Measurements from ENCODE around the gene HEYL. TPM values are rescaled to one million over a fixed set of nuclear protein-coding genes. Genes with fewer than 3 reads are reported as not detected.

The HEYL gene
- total RNA-seq, 1 donor from 2014 or later: 1.3 TPM

- H3K9me3 Mint-ChIP-seq (ENCODE audit: unreplicated experiment): no peaks in the 10 kb centered on the region
- DNase-seq (ENCODE audit: low spot score): no peak
- H3K4me3 Mint-ChIP-seq (ENCODE audit: unreplicated experiment): no peak overlapping the region
- no peaks in the 10 kb centered on the region for H3K36me3 Mint-ChIP-seq (ENCODE audit: low read depth, unreplicated experiment)
- H3K4me1 Mint-ChIP-seq (ENCODE audit: unreplicated experiment): peaks cover 5% of the 10 kb centered on the region
- H3K27ac Mint-ChIP-seq (ENCODE audit: unreplicated experiment): no peak overlapping the region
- peaks cover 9% of the 10 kb centered on the region for H3K27me3 Mint-ChIP-seq (ENCODE audit: unreplicated experiment)
- no peak for TF ChIP-seq CTCF (IDR thresholded peaks at IDR 0.05; ENCODE audit: unreplicated experiment)
Observed at GRCh38 chr1:39645411-39646043, 6.1 kb upstream of the HEYL start.

- H3K36me3 Mint-ChIP-seq (ENCODE audit: low read depth, unreplicated experiment): no peaks in the 10 kb centered on the region
- H3K27ac Mint-ChIP-seq (ENCODE audit: unreplicated experiment): no peak overlapping the region
- DNase-seq (ENCODE audit: low spot score): no peak
- H3K27me3 Mint-ChIP-seq (ENCODE audit: unreplicated experiment): peaks cover 11% of the 10 kb centered on the region
- no peaks in the 10 kb centered on the region for H3K9me3 Mint-ChIP-seq (ENCODE audit: unreplicated experiment)
- TF ChIP-seq CTCF (IDR thresholded peaks at IDR 0.05; ENCODE audit: unreplicated experiment): no peak
- peaks cover 5% of the 10 kb centered on the region for H3K4me1 Mint-ChIP-seq (ENCODE audit: unreplicated experiment)
- H3K4me3 Mint-ChIP-seq (ENCODE audit: unreplicated experiment): no peak overlapping the region
Observed at GRCh38 chr1:39643705-39644104, 4.3 kb upstream of the HEYL start.

- Mint-ChIP-seq H3K4me1 (ENCODE audit: unreplicated experiment) (peaks cover 5% of the 10 kb centered on the region), H3K9me3 (ENCODE audit: unreplicated experiment) (no peaks in the 10 kb centered on the region), H3K27me3 (ENCODE audit: unreplicated experiment) (peaks cover 11% of the 10 kb centered on the region), H3K4me3 (ENCODE audit: unreplicated experiment) (no peak overlapping the region), H3K36me3 (ENCODE audit: low read depth, unreplicated experiment) (no peaks in the 10 kb centered on the region), H3K27ac (ENCODE audit: unreplicated experiment) (no peak overlapping the region)
- no peak for TF ChIP-seq CTCF (IDR thresholded peaks at IDR 0.05; ENCODE audit: unreplicated experiment)
- no peak for DNase-seq (ENCODE audit: low spot score)
Observed at GRCh38 chr1:39642796-39643195, 3.4 kb upstream of the HEYL start.

GRCh38 chr1:39640861-39641260 is 1.4 kb upstream of the HEYL start:
- Mint-ChIP-seq H3K4me3 (ENCODE audit: unreplicated experiment) (no peak overlapping the region), H3K9me3 (ENCODE audit: unreplicated experiment) (no peaks in the 10 kb centered on the region), H3K27ac (ENCODE audit: unreplicated experiment) (no peak overlapping the region), H3K36me3 (ENCODE audit: low read depth, unreplicated experiment) (no peaks in the 10 kb centered on the region), H3K4me1 (ENCODE audit: unreplicated experiment) (peaks cover 5% of the 10 kb centered on the region), H3K27me3 (ENCODE audit: unreplicated experiment) (peaks cover 18% of the 10 kb centered on the region)
- no peak for DNase-seq (ENCODE audit: low spot score)
- no peak for TF ChIP-seq CTCF (IDR thresholded peaks at IDR 0.05; ENCODE audit: unreplicated experiment)

GRCh38 chr1:39638965-39639304 is 508 bp downstream of the HEYL start:
- no peak for DNase-seq (ENCODE audit: low spot score)
- peaks cover 13% of the 10 kb centered on the region for H3K27me3 Mint-ChIP-seq (ENCODE audit: unreplicated experiment)
- TF ChIP-seq CTCF (IDR thresholded peaks at IDR 0.05; ENCODE audit: unreplicated experiment): no peak
- H3K27ac Mint-ChIP-seq (ENCODE audit: unreplicated experiment): no peak overlapping the region
- H3K4me1 Mint-ChIP-seq (ENCODE audit: unreplicated experiment): peaks cover 6% of the 10 kb centered on the region
- H3K4me3 Mint-ChIP-seq (ENCODE audit: unreplicated experiment): no peak overlapping the region
- H3K9me3 Mint-ChIP-seq (ENCODE audit: unreplicated experiment): no peaks in the 10 kb centered on the region
- peaks cover under 1% of the 10 kb centered on the region for H3K36me3 Mint-ChIP-seq (ENCODE audit: low read depth, unreplicated experiment)
